HEK293 (cell line): ENCODE results near the gene CIRBP.

Experiments
- BCL11A ChIP-seq: fragments of 450-650 bp; formaldehyde crosslinking; IDR thresholded peaks from 2 replicates; pipeline ENCODE4 v1.5.1; 2016; ENCODE audit warnings: low read depth, missing biosample characterization, missing genetic modification characterization
- BCL11B ChIP-seq: fragments of 450-650 bp; formaldehyde crosslinking; IDR thresholded peaks from 2 replicates; pipeline ENCODE4 v1.5.1; 2016; ENCODE audit warnings: low read depth, missing biosample characterization, missing genetic modification characterization
- GLIS1 ChIP-seq: fragments of 450-650 bp; formaldehyde crosslinking; IDR thresholded peaks from 2 replicates; pipeline ENCODE4 v1.5.1; 2016; ENCODE audit warnings: missing biosample characterization, missing genetic modification characterization
- HOXC10 ChIP-seq: sonication (generic); formaldehyde crosslinking; IDR thresholded peaks from 2 replicates; pipeline ENCODE4 v1.8.1; 2023; ENCODE audit warnings: mild to moderate bottlenecking, missing genetic modification reagents
- IKZF3 ChIP-seq: fragments of 450-650 bp; IDR thresholded peaks from 2 replicates; pipeline ENCODE4 v1.5.0; 2018; ENCODE audit warnings: missing biosample characterization, mild to moderate bottlenecking, missing genetic modification characterization, moderate library complexity
- KLF9 ChIP-seq: fragments of 450-650 bp; formaldehyde crosslinking; IDR thresholded peaks from 2 replicates; pipeline ENCODE4 v1.5.1; 2016; ENCODE audit warnings: missing biosample characterization, missing genetic modification characterization, low read depth
- SCRT1 ChIP-seq: fragments of 450-650 bp; formaldehyde crosslinking; IDR thresholded peaks from 2 replicates; pipeline ENCODE4 v1.5.1; 2016; ENCODE audit warnings: missing biosample characterization, missing genetic modification characterization, borderline replicate concordance
- TRIM28 ChIP-seq: IDR thresholded peaks from 2 replicates; pipeline ENCODE4 v1.6.1; 2011; ENCODE audit warnings: low read length, control low read depth, borderline replicate concordance
- ZBTB21 ChIP-seq: fragments of 450-650 bp; formaldehyde crosslinking; IDR thresholded peaks from 2 replicates; pipeline ENCODE4 v1.5.1; 2017; ENCODE audit warnings: missing biosample characterization, missing genetic modification characterization
- ZBTB44 ChIP-seq: fragments of 450-650 bp; IDR thresholded peaks from 2 replicates; pipeline ENCODE4 v1.5.1; 2018; ENCODE audit warnings: missing biosample characterization, mild to moderate bottlenecking, missing genetic modification characterization
- ZFHX2 ChIP-seq: fragments of 450-650 bp; formaldehyde crosslinking; conservative IDR thresholded peaks from 2 replicates; pipeline ENCODE4 v1.5.1; 2016; ENCODE audit warnings: missing biosample characterization, missing genetic modification characterization
- ZFP41 ChIP-seq: fragments of 450-650 bp; formaldehyde crosslinking; IDR thresholded peaks from 2 replicates; pipeline ENCODE4 v1.5.1; 2016; ENCODE audit warnings: missing biosample characterization, missing genetic modification characterization, borderline replicate concordance
- ZNF132 ChIP-seq: fragments of 450-650 bp; formaldehyde crosslinking; IDR thresholded peaks from 2 replicates; pipeline ENCODE4 v1.5.1; 2017; ENCODE audit warnings: missing biosample characterization, missing genetic modification characterization, borderline replicate concordance
- ZNF133 ChIP-seq: fragments of 450-650 bp; formaldehyde crosslinking; IDR thresholded peaks from 2 replicates; pipeline ENCODE4 v1.5.1; 2016; ENCODE audit warnings: missing biosample characterization, missing genetic modification characterization
- ZNF146 ChIP-seq: fragments of 450-650 bp; formaldehyde crosslinking; IDR thresholded peaks from 2 replicates; pipeline ENCODE4 v1.5.1; 2016; ENCODE audit warnings: missing biosample characterization, missing genetic modification characterization
- ZNF148 ChIP-seq: fragments of 450-650 bp; formaldehyde crosslinking; IDR thresholded peaks from 2 replicates; pipeline ENCODE4 v1.5.0; 2017; ENCODE audit warnings: missing biosample characterization, missing genetic modification characterization, borderline replicate concordance
- ZNF175 ChIP-seq: fragments of 450-650 bp; formaldehyde crosslinking; IDR thresholded peaks from 2 replicates; pipeline ENCODE4 v1.5.1; 2016; ENCODE audit warnings: missing biosample characterization, missing genetic modification characterization
- ZNF202 ChIP-seq: fragments of 450-650 bp; formaldehyde crosslinking; IDR thresholded peaks from 2 replicates; pipeline ENCODE4 v1.5.1; 2016; ENCODE audit warnings: missing biosample characterization, missing genetic modification characterization, borderline replicate concordance
- ZNF211 ChIP-seq: fragments of 450-650 bp; formaldehyde crosslinking; IDR thresholded peaks from 2 replicates; pipeline ENCODE4 v1.5.1; 2016; ENCODE audit warnings: low read depth, missing biosample characterization, missing genetic modification characterization
- ZNF214 ChIP-seq: fragments of 450-650 bp; formaldehyde crosslinking; IDR thresholded peaks from 2 replicates; pipeline ENCODE4 v1.5.1; 2017; ENCODE audit warnings: missing biosample characterization, mild to moderate bottlenecking, missing genetic modification characterization, borderline replicate concordance
- ZNF23 ChIP-seq: fragments of 450-650 bp; formaldehyde crosslinking; IDR thresholded peaks from 2 replicates; pipeline ENCODE4 v1.5.1; 2016; ENCODE audit warnings: missing biosample characterization, missing genetic modification characterization, borderline replicate concordance
- ZNF292 ChIP-seq: fragments of 450-650 bp; formaldehyde crosslinking; IDR thresholded peaks from 2 replicates; pipeline ENCODE4 v1.5.1; 2016; ENCODE audit warnings: low read depth, missing biosample characterization, missing genetic modification characterization, borderline replicate concordance
- ZNF302 ChIP-seq: fragments of 450-650 bp; formaldehyde crosslinking; IDR thresholded peaks from 2 replicates; pipeline ENCODE4 v1.5.1; 2016; ENCODE audit warnings: missing biosample characterization, missing genetic modification characterization, low read depth
- ZNF335 ChIP-seq: fragments of 450-650 bp; formaldehyde crosslinking; conservative IDR thresholded peaks from 2 replicates; pipeline ENCODE4 v1.5.1; 2016; ENCODE audit warnings: missing biosample characterization, missing genetic modification characterization
- ZNF366 ChIP-seq: fragments of 450-650 bp; formaldehyde crosslinking; conservative IDR thresholded peaks from 2 replicates; pipeline ENCODE4 v1.5.1; 2016; ENCODE audit warnings: missing biosample characterization, missing genetic modification characterization
- ZNF398 ChIP-seq: fragments of 450-650 bp; formaldehyde crosslinking; IDR thresholded peaks from 2 replicates; pipeline ENCODE4 v1.5.1; 2017; ENCODE audit warnings: missing biosample characterization, missing genetic modification characterization
- ZNF423 ChIP-seq: fragments of 450-650 bp; formaldehyde crosslinking; IDR thresholded peaks from 2 replicates; pipeline ENCODE4 v1.5.1; 2016; ENCODE audit warnings: missing biosample characterization, missing genetic modification characterization
- ZNF48 ChIP-seq: fragments of 450-650 bp; formaldehyde crosslinking; IDR thresholded peaks from 2 replicates; pipeline ENCODE4 v1.5.1; 2016; ENCODE audit warnings: missing biosample characterization, missing genetic modification characterization
- ZNF544 ChIP-seq: fragments of 450-650 bp; formaldehyde crosslinking; IDR thresholded peaks from 2 replicates; pipeline ENCODE4 v1.5.0; 2017; ENCODE audit warnings: missing biosample characterization, missing genetic modification characterization
- ZNF558 ChIP-seq: fragments of 450-650 bp; formaldehyde crosslinking; IDR thresholded peaks from 2 replicates; pipeline ENCODE4 v1.5.1; 2016; ENCODE audit warnings: missing biosample characterization, missing genetic modification characterization
- ZNF677 ChIP-seq: fragments of 450-650 bp; IDR thresholded peaks from 2 replicates; pipeline ENCODE4 v1.5.0; 2018; ENCODE audit warnings: missing biosample characterization, mild to moderate bottlenecking, missing genetic modification characterization, moderate library complexity
- ZNF747 ChIP-seq: fragments of 450-650 bp; formaldehyde crosslinking; IDR thresholded peaks from 2 replicates; pipeline ENCODE4 v1.5.1; 2016; ENCODE audit warnings: missing biosample characterization, missing genetic modification characterization
- ZNF792 ChIP-seq: fragments of 450-650 bp; formaldehyde crosslinking; IDR thresholded peaks from 2 replicates; pipeline ENCODE4 v1.5.1; 2016; ENCODE audit warnings: missing biosample characterization, missing genetic modification characterization
- ZNF830 ChIP-seq: fragments of 450-650 bp; IDR thresholded peaks from 2 replicates; pipeline ENCODE4 v1.5.0; 2018; ENCODE audit warnings: missing biosample characterization, missing genetic modification characterization, low read depth, mild to moderate bottlenecking, moderate library complexity
- ZNF843 ChIP-seq: fragments of 450-650 bp; formaldehyde crosslinking; IDR thresholded peaks from 2 replicates; pipeline ENCODE4 v1.5.1; 2016; ENCODE audit warnings: missing biosample characterization, missing genetic modification characterization
- ZSCAN30 ChIP-seq: fragments of 450-650 bp; IDR thresholded peaks from 2 replicates; pipeline ENCODE4 v1.5.1; 2018; ENCODE audit warnings: missing biosample characterization, mild to moderate bottlenecking, missing genetic modification characterization, moderate library complexity

CIRBP gene

GRCh38 chr19:1259876-1260748 is 9.0 kb upstream of the CIRBP start (continued):
- TF ChIP-seq ZNF558 (tag by site-specific recombination) (no peak), ZNF133 (tag by site-specific recombination) (no peak), HOXC10 (CRISPR knock-in tag) (no peak), SCRT1 (tag by site-specific recombination) (no peak), ZNF398 (tag by site-specific recombination) (no peak), GLIS1 (tag by site-specific recombination) (peak; percentile 46), TRIM28 (no peak), ZNF148 (tag by site-specific recombination) (no peak), ZNF146 (tag by site-specific recombination) (peak; percentile 70; the same call in 1 of the 2 replicates), ZNF792 (tag by site-specific recombination) (no peak), BCL11B (tag by site-specific recombination) (peak; percentile 88), ZNF843 (tag by site-specific recombination) (no peak), ZNF747 (tag by site-specific recombination) (no peak), ZNF23 (tag by site-specific recombination) (no peak), ZNF302 (tag by site-specific recombination) (no peak), ZNF175 (tag by site-specific recombination) (no peak), ZSCAN30 (0 out of 2 replicates have a peak, but pooled peaks have one; percentile 43), ZBTB21 (no peak), ZNF677 (no peak), ZNF48 (tag by site-specific recombination) (no peak), ZFP41 (tag by site-specific recombination) (no peak), ZNF211 (tag by site-specific recombination) (no peak), ZNF830 (tag by site-specific recombination) (no peak), ZNF132 (tag by site-specific recombination) (no peak), BCL11A (peak; percentile 82; the same call in 1 of the 2 replicates), ZNF292 (tag by site-specific recombination) (no peak), ZNF366 (tag by site-specific recombination) (no peak), KLF9 (no peak), ZFHX2 (tag by site-specific recombination) (peak; percentile 93), ZNF544 (tag by site-specific recombination) (no peak), IKZF3 (tag by site-specific recombination) (no peak), ZNF214 (tag by site-specific recombination) (no peak), ZBTB44 (tag by site-specific recombination) (no peak), ZNF202 (tag by site-specific recombination) (no peak), ZNF423 (tag by site-specific recombination) (peak; percentile 59), ZNF335 (tag by site-specific recombination) (no peak)
